ENCODE data around the gene PPP1R3G.

The PPP1R3G gene

GRCh38 chr6:5066456-5067093 is 18.6 kb upstream of the PPP1R3G start:
- TF ChIP-seq CTCF (IDR thresholded peaks at IDR 0.05; ENCODE audit: low read depth, low read length), result no peak
- Histone ChIP-seq H3K36me3 (no peaks in the 10 kb centered on the region), H3K9me3 (no peaks in the 10 kb centered on the region), H3K4me3 (ENCODE audit: low read depth, low read length) (no peak overlapping the region), H3K4me1 (no peaks in the 10 kb centered on the region), H3K27me3 (no peaks in the 10 kb centered on the region)
- DNase-seq, result no peak

GRCh38 chr6:5067305-5067704 is 17.8 kb upstream of the PPP1R3G start:
- no peaks in the 10 kb centered on the region for H3K4me1 ChIP-seq
- no peak overlapping the region for H3K4me3 ChIP-seq (ENCODE audit: low read depth, low read length)
- no peak for DNase-seq
- no peaks in the 10 kb centered on the region for H3K9me3 ChIP-seq
- H3K27me3 ChIP-seq, result no peaks in the 10 kb centered on the region
- no peaks in the 10 kb centered on the region for H3K36me3 ChIP-seq
- no peak for TF ChIP-seq CTCF (IDR thresholded peaks at IDR 0.05; ENCODE audit: low read depth, low read length)

- DNase-seq, result no peak
- no peak overlapping the region for H3K4me3 ChIP-seq (ENCODE audit: low read depth, low read length)
- no peak for TF ChIP-seq CTCF (IDR thresholded peaks at IDR 0.05; ENCODE audit: low read depth, low read length)
These were observed 16.9 kb upstream of the PPP1R3G start for GRCh38 chr6:5068153-5068751.

GRCh38 chr6:5071216-5071615 is 13.9 kb upstream of the PPP1R3G start:
- no peaks in the 10 kb centered on the region for H3K4me1 ChIP-seq
- no peaks in the 10 kb centered on the region for H3K36me3 ChIP-seq
- H3K4me3 ChIP-seq (ENCODE audit: low read depth, low read length), result no peak overlapping the region
- no peak for TF ChIP-seq CTCF (IDR thresholded peaks at IDR 0.05; ENCODE audit: low read depth, low read length)
- no peak for DNase-seq
- no peaks in the 10 kb centered on the region for H3K27me3 ChIP-seq
- H3K9me3 ChIP-seq, result no peaks in the 10 kb centered on the region

More at GRCh38 chr6:5068153-5068751, 16.9 kb upstream of the PPP1R3G start:
- no peaks in the 10 kb centered on the region for H3K36me3 ChIP-seq
- no peaks in the 10 kb centered on the region for H3K4me1 ChIP-seq
- H3K9me3 ChIP-seq, result no peaks in the 10 kb centered on the region
- no peaks in the 10 kb centered on the region for H3K27me3 ChIP-seq

GRCh38 chr6:5072440-5072839 is 12.7 kb upstream of the PPP1R3G start:
- Histone ChIP-seq H3K4me3 (ENCODE audit: low read depth, low read length) (no peak overlapping the region), H3K9me3 (no peaks in the 10 kb centered on the region), H3K4me1 (no peaks in the 10 kb centered on the region), H3K27me3 (no peaks in the 10 kb centered on the region), H3K36me3 (no peaks in the 10 kb centered on the region)
- TF ChIP-seq CTCF (IDR thresholded peaks at IDR 0.05; ENCODE audit: low read depth, low read length), result no peak
- no peak for DNase-seq

GRCh38 chr6:5073992-5074391 is 11.1 kb upstream of the PPP1R3G start:
- Histone ChIP-seq H3K4me3 (ENCODE audit: low read depth, low read length) (no peak overlapping the region), H3K9me3 (no peaks in the 10 kb centered on the region), H3K36me3 (no peaks in the 10 kb centered on the region), H3K4me1 (no peaks in the 10 kb centered on the region), H3K27me3 (no peaks in the 10 kb centered on the region)
- TF ChIP-seq CTCF (IDR thresholded peaks at IDR 0.05; ENCODE audit: low read depth, low read length), result no peak
- no peak for DNase-seq

Data from BE2C (cell line).